Measurements from ENCODE around the gene LLGL2.

DNA sequence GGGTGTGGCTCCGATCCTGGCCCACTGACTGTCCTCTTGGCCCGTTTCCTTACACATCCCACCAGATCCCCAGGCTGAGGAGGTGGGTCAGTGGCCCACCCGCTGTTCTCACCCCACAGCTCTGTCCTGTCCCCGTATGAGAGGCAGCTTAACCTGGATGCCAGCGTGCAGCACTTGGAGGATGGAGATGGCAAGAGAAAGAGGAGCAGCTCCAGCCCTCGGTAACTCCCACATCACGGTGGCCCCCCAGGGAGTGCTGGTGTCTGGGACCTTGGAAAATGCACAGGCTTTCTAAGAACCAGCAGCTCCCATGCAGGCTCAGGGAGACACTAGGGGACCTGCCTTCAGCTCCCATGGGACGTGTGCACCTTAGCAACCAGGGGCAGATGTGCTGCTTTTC, 4.2 kb upstream of the LLGL2 start:
- TF ChIP-seq POLR2A (IDR thresholded peaks at IDR 0.05; ENCODE audit: low read depth, low read length) (no peak), POLR2AphosphoS5 (IDR thresholded peaks at IDR 0.05; ENCODE audit: low read depth, low read length) (no peak), TAF1 (IDR thresholded peaks at IDR 0.05; ENCODE audit: low read depth, low read length) (no peak), SPI1 (IDR thresholded peaks at IDR 0.05; ENCODE audit: low read depth, low read length) (no peak)

Data from GM12891 (cell line).